ENCODE results near the gene MBOAT7.

DNA sequence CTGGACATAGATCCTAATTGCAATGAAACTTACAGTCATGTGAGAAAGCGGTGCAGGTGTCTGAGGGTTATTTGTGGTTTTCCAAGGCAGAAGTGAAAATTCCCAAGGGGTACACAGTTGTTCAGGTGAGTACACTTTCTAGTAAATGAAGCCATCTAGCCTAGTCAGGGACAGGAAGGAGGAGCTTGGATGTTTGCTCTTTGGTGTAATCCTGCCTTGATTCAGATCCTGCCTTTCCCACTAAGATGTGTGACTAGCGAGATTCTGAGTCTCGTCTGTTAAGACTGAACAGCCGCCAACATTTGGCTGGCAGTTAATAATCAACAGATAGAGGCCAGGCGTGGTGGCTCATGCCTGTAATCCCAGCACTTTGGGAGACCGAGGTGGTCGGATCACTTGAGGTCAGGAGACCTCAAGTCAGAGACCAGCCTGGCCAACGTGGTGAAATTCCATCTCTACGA is 13.8 kb upstream of the MBOAT7 start:
- TF ChIP-seq, protein P1, sequence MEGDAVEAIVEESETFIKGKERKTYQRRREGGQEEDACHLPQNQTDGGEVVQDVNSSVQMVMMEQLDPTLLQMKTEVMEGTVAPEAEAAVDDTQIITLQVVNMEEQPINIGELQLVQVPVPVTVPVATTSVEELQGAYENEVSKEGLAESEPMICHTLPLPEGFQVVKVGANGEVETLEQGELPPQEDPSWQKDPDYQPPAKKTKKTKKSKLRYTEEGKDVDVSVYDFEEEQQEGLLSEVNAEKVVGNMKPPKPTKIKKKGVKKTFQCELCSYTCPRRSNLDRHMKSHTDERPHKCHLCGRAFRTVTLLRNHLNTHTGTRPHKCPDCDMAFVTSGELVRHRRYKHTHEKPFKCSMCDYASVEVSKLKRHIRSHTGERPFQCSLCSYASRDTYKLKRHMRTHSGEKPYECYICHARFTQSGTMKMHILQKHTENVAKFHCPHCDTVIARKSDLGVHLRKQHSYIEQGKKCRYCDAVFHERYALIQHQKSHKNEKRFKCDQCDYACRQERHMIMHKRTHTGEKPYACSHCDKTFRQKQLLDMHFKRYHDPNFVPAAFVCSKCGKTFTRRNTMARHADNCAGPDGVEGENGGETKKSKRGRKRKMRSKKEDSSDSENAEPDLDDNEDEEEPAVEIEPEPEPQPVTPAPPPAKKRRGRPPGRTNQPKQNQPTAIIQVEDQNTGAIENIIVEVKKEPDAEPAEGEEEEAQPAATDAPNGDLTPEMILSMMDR (conservative IDR thresholded peaks at IDR 0.05 in 1 of 2, IDR thresholded peaks at IDR 0.05 in 1 of 2; ENCODE audit: extremely low read depth in 1 of 2, insufficient read depth in 1 of 2, low read depth in 1 of 2, low read length in 2 of 2): no peak
- TF ChIP-seq EZH2 (IDR thresholded peaks at IDR 0.05; ENCODE audit: borderline replicate concordance, low read length): no peak

Measured in mammary epithelial cell (primary cell).